ENCODE measurements around the gene CHST10. TPM values are rescaled to one million over a fixed set of nuclear protein-coding genes. Genes with fewer than 3 reads are reported as not detected.

CHST10 gene
- total and polyA plus RNA-seq, 10 donors: 4.0 to 9.7 (median 6.2) TPM

DNA sequence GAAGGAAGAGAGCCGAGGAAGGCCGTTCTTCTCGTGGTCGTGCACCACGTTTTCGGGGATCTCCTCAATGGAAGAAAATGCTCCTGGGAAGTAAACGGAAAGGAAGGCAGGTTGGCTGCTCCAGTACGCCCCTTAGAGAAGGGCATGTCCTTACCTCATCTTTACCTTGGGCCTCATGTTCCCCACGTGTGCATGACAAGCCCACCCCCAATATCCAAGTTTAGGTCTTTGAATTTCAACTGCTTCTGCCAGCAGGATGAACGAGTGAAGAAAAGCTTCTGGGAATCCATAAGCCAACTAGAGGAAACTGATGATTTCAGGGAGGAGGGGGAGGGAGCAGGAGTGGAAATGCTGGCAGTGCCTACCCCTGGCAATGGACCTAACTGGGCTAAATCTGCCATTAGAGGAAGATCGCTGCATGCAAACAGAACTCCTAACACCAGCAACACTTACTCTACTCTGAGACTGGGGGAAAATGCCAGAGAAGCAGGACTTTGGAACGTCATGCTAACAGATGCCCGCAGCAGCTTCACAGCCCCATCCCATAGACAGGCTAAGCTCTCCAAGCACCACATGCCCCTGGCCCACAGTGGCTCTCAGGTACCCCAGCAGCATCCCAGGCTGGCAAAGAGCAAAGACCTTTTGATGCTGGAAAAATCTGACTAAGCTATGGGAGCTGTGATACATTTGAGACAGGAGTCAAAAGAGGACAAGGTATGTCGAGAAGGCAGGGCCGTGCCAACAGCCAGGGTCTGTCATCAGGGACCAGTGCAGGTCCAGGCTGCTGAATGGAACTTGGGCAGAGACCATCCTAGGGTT lies 21.7 kb downstream of the CHST10 start:
- 80 to 90% (median 83%) methylated on average over 15 of the region's 15 CpGs for WGBS, 5 donors
- H3K36me3 ChIP-seq: peaks cover 0 to 61% (median 17%) of the 10 kb centered on the region in 6 donors
- H3K27me3 ChIP-seq (replicated peaks in 1 of 7): no peaks in the 10 kb centered on the region
- peak overlapping the region in 3 of 8 donors; percentile 9 to 35 (median 17) for H3K27ac ChIP-seq
- no peaks in the 10 kb centered on the region for H3K9me3 ChIP-seq
- peak; percentile 57 for DNase-seq
- no peak overlapping the region for H3K4me3 ChIP-seq
- TF ChIP-seq, protein P1, sequence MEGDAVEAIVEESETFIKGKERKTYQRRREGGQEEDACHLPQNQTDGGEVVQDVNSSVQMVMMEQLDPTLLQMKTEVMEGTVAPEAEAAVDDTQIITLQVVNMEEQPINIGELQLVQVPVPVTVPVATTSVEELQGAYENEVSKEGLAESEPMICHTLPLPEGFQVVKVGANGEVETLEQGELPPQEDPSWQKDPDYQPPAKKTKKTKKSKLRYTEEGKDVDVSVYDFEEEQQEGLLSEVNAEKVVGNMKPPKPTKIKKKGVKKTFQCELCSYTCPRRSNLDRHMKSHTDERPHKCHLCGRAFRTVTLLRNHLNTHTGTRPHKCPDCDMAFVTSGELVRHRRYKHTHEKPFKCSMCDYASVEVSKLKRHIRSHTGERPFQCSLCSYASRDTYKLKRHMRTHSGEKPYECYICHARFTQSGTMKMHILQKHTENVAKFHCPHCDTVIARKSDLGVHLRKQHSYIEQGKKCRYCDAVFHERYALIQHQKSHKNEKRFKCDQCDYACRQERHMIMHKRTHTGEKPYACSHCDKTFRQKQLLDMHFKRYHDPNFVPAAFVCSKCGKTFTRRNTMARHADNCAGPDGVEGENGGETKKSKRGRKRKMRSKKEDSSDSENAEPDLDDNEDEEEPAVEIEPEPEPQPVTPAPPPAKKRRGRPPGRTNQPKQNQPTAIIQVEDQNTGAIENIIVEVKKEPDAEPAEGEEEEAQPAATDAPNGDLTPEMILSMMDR (IDR thresholded peaks at IDR 0.05 in 8 of 11, conservative IDR thresholded peaks at IDR 0.05 in 3 of 11): no peak
- TF ChIP-seq POLR2A (IDR thresholded peaks at IDR 0.05) (no peak), POLR2AphosphoS5 (IDR thresholded peaks at IDR 0.05) (no peak)
- peaks cover 0 to 21% (median 0%) of the 10 kb centered on the region in 6 donors for H3K4me1 ChIP-seq
- intact Hi-C loops (cut with DNase I; ENCODE audit: low total_unique reads): no loop called here

- Histone ChIP-seq H3K27ac (peak overlapping the region in 4 of 8 donors; percentile 6 to 59 (median 40)), H3K27me3 (replicated peaks in 1 of 7) (no peaks in the 10 kb centered on the region), H3K36me3 (peaks cover 0 to 52% (median 17%) of the 10 kb centered on the region in 6 donors), H3K4me3 (peak overlapping the region in 1 of 8 donors; percentile 31), H3K9me3 (no peaks in the 10 kb centered on the region), H3K4me1 (peaks cover 0 to 21% (median 0%) of the 10 kb centered on the region in 6 donors)
- TF ChIP-seq POLR2A (IDR thresholded peaks at IDR 0.05) (no peak), POLR2AphosphoS5 (IDR thresholded peaks at IDR 0.05) (peak; percentile 40 to 47 (median 47))
- TF ChIP-seq, protein P1 (IDR thresholded peaks at IDR 0.05 in 8 of 11, conservative IDR thresholded peaks at IDR 0.05 in 3 of 11): no peak
- WGBS, 5 donors: 75 to 81% (median 79%) methylated on average over 12 of the region's 12 CpGs
- DNase-seq: peak; percentile 81
- intact Hi-C loops (cut with DNase I; ENCODE audit: low total_unique reads): no loop called here
These were observed 23.3 kb downstream of the CHST10 start for GRCh38 chr2:100394111-100394641.

DNA sequence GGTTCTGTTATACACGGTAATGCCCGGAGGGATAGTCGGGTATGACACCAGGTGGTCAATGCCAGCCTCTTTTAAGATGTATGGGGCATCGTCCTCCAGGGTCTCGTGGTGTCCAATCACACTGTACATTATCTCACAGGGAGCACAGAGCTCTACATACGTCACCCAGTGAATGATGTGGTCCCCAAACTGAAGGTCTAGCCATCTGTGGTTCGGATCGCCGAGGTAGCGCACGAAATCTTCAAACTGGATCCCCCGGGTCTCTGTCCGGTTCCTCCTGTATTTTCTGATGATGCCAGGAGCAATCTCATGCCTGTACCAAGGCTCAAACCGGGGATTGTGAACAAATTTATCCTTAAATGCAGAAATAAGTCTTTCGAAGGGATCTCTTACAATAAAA lies 24.1 kb downstream of the CHST10 start:
- 92 to 97% (median 94%) methylated on average over 15 of the region's 15 CpGs for WGBS, 5 donors
- H3K36me3 ChIP-seq: peaks cover 0 to 52% (median 17%) of the 10 kb centered on the region in 6 donors
- DNase-seq: peak; percentile 51
- intact Hi-C loops (cut with DNase I; ENCODE audit: low total_unique reads): no loop called here
- no peak overlapping the region for H3K4me3 ChIP-seq
- TF ChIP-seq, protein P1 (IDR thresholded peaks at IDR 0.05 in 8 of 11, conservative IDR thresholded peaks at IDR 0.05 in 3 of 11): no peak
- no peak for TF ChIP-seq POLR2AphosphoS5 (IDR thresholded peaks at IDR 0.05)
- no peaks in the 10 kb centered on the region for H3K27me3 ChIP-seq (replicated peaks in 1 of 7)
- H3K27ac ChIP-seq: no peak overlapping the region
- peaks cover 0 to 21% (median 0%) of the 10 kb centered on the region in 6 donors for H3K4me1 ChIP-seq
- H3K9me3 ChIP-seq: no peaks in the 10 kb centered on the region

GRCh38 chr2:100392715-100393114 lies 24.8 kb downstream of the CHST10 start:
- no peak overlapping the region for H3K27ac ChIP-seq
- DNase-seq: peak; percentile 45
- WGBS, 5 donors: 90 to 94% (median 92%) methylated on average over 7 to 8 of the region's 8 CpGs
- no peaks in the 10 kb centered on the region for H3K9me3 ChIP-seq
- intact Hi-C loops (cut with DNase I; ENCODE audit: low total_unique reads): no loop called here
- no peak overlapping the region for H3K4me3 ChIP-seq
- no peak for TF ChIP-seq POLR2A (IDR thresholded peaks at IDR 0.05)
- TF ChIP-seq POLR2AphosphoS5 (IDR thresholded peaks at IDR 0.05): no peak
- TF ChIP-seq, protein P1 (IDR thresholded peaks at IDR 0.05 in 8 of 11, conservative IDR thresholded peaks at IDR 0.05 in 3 of 11): no peak
- no peaks in the 10 kb centered on the region for H3K27me3 ChIP-seq (replicated peaks in 1 of 7)
- peaks cover 0 to 48% (median 17%) of the 10 kb centered on the region in 6 donors for H3K36me3 ChIP-seq
- H3K4me1 ChIP-seq: peaks cover 0 to 21% (median 0%) of the 10 kb centered on the region in 6 donors

Measured in spleen (tissue), 11 donors.